Activated T-helper 9 cell treated with anti-CD3 and anti-CD28 coated beads, Interleukin-2, amount 50 U/mL, for 16 hours (primary cell): ENCODE data around the gene THADA.
"Not testable (repeated sequence)": the region's sequence is repeated elsewhere in the genome, so short reads cannot be mapped to it uniquely, and the experiment has no call there.

Experiments used
- DNase-seq: peaks from one replicate; pipeline ENCODE4 v3.0.0-alpha.2; 2020; ENCODE audit warnings: low read depth

The THADA gene

GRCh38 chr2:43298500-43298899 is 297.3 kb downstream of the THADA start:
- no peak for DNase-seq

GRCh38 chr2:43297740-43298139 is 298.1 kb downstream of the THADA start:
- not testable (repeated sequence) for DNase-seq

- DNase-seq: no peak
Observed at GRCh38 chr2:43294973-43295603, 300.8 kb downstream of the THADA start.

GRCh38 chr2:43293744-43294695 is 301.8 kb downstream of the THADA start:
- no peak for DNase-seq

GRCh38 chr2:43292851-43293743 is 302.7 kb downstream of the THADA start:
- no peak for DNase-seq

- no peak for DNase-seq
Observed at GRCh38 chr2:43292297-43292696, 303.5 kb downstream of the THADA start.

GRCh38 chr2:43289331-43289730 is 306.5 kb downstream of the THADA start:
- no peak for DNase-seq

- no peak for DNase-seq
Observed at GRCh38 chr2:43288417-43289305, 307.2 kb downstream of the THADA start.

- DNase-seq: no peak
Observed at GRCh38 chr2:43285987-43286386, 309.9 kb downstream of the THADA start.

GRCh38 chr2:43284967-43285366 is 310.9 kb downstream of the THADA start:
- no peak for DNase-seq

- not testable (repeated sequence) for DNase-seq
Observed at GRCh38 chr2:43284347-43284746, 311.5 kb downstream of the THADA start.

- no peak for DNase-seq
Observed at GRCh38 chr2:43280994-43281393, 314.8 kb downstream of the THADA start.

GRCh38 chr2:43279317-43279840 is 316.5 kb downstream of the THADA start:
- no peak for DNase-seq

- no peak for DNase-seq
Observed at GRCh38 chr2:43278564-43279220, 317.1 kb downstream of the THADA start.

- DNase-seq: no peak
Observed at GRCh38 chr2:43276962-43277391, 318.9 kb downstream of the THADA start.

- DNase-seq: no peak
Observed at GRCh38 chr2:43276266-43276941, 319.4 kb downstream of the THADA start.

- no peak for DNase-seq
Observed at GRCh38 chr2:43274721-43275120, 321.1 kb downstream of the THADA start.

GRCh38 chr2:43274055-43274454 is 321.8 kb downstream of the THADA start:
- DNase-seq: no peak

GRCh38 chr2:43273529-43273928 is 322.3 kb downstream of the THADA start:
- no peak for DNase-seq
